Epithelial cell of esophagus (primary cell): ENCODE measurements around the gene MICU2.

ENCODE experiments used
- DNase-seq: peaks from one replicate; pipeline ENCODE4 v3.0.0; 2010; ENCODE audit warnings: low read depth
- H3K4me3 ChIP-seq: 2 replicates; pipeline ENCODE4 v1.5.1; 2011; ENCODE audit warnings: mild to moderate bottlenecking, low read length, control low read depth
- CTCF ChIP-seq: IDR thresholded peaks from 2 replicates; pipeline ENCODE4 v1.5.1; 2011; ENCODE audit warnings: low read depth, mild to moderate bottlenecking, low read length, control low read depth, inconsistent platforms; ENCODE audit not compliant: insufficient read depth; ENCODE audit errors: missing control alignments

Gene MICU2

DNA sequence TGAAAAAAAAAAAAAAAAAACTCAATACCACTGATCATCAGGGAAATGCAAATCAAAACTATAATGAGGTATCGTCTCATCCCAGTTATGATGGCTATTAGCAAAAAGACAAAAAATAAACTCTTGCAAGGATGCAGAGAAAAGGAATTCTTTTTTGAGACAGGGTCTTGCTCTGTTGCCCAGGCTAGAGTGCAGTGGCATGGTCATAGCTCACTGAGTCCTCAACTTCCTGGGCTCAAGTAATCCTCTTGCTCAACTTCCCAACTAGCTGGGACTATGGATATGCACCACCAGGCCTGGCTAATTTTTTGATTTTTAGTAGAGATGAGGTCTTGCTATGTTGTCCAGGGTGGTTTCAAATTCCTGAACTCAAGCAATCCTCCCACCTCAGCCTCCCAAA, 59.5 kb downstream of the MICU2 start:
- DNase-seq: no peak
- TF ChIP-seq CTCF: no peak
- H3K4me3 ChIP-seq: no peak overlapping the region

DNA sequence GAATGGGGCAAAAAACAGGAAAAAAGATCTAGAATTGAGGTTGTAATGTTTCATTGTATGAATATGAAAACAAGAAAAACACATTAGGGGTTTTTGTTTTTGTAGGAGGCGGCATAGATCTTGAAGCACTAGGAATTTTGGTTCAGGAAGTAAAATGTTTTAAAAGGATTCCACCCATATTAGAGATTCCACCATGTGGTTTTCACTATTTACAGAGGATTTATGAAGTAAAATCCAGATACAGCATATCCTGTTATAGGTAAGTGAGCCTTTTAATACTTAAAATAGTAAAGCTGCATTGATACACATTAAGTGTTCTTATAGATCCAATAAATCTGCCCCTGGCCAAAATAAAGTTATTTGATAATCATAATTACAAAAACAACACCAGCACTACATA, 61.4 kb downstream of the MICU2 start:
- H3K4me3 ChIP-seq: no peak overlapping the region
- no peak for TF ChIP-seq CTCF
- DNase-seq: no peak

DNA sequence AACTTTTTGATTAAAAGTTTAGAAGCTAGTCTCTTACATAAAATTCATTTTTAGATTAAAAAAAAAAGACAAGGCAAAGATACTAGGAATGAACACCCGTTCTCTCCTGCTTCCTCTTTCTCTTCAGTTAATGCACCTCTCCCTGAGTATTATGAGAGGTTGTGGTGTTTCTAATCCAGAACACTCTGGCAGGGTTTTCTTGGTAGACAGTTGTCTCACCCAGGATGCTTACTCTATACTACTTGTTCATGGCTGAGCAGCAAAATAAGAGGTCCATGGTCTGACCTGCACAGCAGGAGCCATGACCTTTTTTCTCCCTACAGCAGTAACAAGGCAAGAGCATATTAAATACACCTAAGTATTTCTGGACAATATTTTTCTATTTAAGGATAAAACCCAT, 62.0 kb downstream of the MICU2 start:
- DNase-seq: no peak
- TF ChIP-seq CTCF: no peak
- H3K4me3 ChIP-seq: no peak overlapping the region

DNA sequence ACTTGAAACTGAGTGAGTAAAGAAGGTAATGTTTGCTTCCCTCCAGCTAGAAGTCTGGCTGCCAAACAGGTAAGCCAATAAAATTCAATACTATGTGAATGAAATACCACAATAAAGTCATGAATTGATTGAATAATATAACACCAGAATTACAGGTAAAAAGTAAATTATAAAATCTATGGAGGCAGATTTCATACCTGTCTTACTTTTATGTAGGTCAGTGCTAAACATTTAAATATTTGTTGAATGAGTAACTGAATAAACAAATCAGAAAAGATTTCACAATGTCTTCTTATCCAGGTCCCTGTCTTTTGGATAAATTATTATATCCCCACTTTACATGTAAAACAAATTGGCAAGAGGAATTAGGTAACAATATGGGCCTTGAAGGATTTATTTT, 62.7 kb downstream of the MICU2 start:
- no peak for TF ChIP-seq CTCF
- no peak overlapping the region for H3K4me3 ChIP-seq
- DNase-seq: peak; percentile 35

- TF ChIP-seq CTCF: no peak
- DNase-seq: no peak
- no peak overlapping the region for H3K4me3 ChIP-seq
These were observed 64.3 kb downstream of the MICU2 start for GRCh38 chr13:21539687-21540086.

- no peak for DNase-seq
- H3K4me3 ChIP-seq: no peak overlapping the region
- no peak for TF ChIP-seq CTCF
These were observed 65.2 kb downstream of the MICU2 start for GRCh38 chr13:21538753-21539152.

DNA sequence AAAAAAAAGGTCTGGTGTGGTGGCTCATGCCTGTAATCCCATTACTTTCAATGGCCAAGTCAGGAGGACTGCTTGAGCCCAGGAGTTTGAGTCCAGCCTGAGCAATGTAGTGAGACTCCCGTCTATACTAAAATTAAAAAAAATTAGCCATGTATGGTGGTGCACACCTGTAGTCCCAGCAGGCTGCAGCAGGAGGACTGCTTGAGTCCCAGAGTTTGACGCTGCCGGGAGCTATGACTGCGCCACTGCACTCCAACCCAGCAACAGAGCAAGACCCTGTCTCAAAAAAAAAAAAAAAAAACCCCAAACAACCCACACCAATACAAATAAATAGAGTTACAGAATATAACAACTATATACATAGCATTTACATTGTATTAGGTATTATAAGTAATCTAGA, 65.7 kb downstream of the MICU2 start:
- no peak for DNase-seq
- TF ChIP-seq CTCF: no peak
- H3K4me3 ChIP-seq: no peak overlapping the region
